Measurements from ENCODE around the gene PPP2R5E. TPM values are rescaled to one million over a fixed set of nuclear protein-coding genes. Genes with fewer than 3 reads are reported as not detected.

PPP2R5E gene
- total and polyA plus RNA-seq, 2 experiments from 2014 or later: 30.9 to 31.4 TPM

- Histone ChIP-seq H3K4me1 (ENCODE audit: insufficient read depth) (peaks cover 9% of the 10 kb centered on the region), H3K9me3 (ENCODE audit: low read depth) (no peaks in the 10 kb centered on the region), H3K9me2 (replicated peaks; ENCODE audit: insufficient read depth) (no peaks in the 10 kb centered on the region), H3K36me3 (replicated peaks; ENCODE audit: insufficient read depth, low read depth) (no peaks in the 10 kb centered on the region), H4K20me1 (ENCODE audit: insufficient read depth, poor library complexity, severe bottlenecking) (peaks cover 10% of the 10 kb centered on the region), H3K27ac (no peak overlapping the region), H3K27me3 (no peaks in the 10 kb centered on the region), H3K4me2 (no peak overlapping the region), H2AFZ (no peak overlapping the region), H3K4me3 (no peak overlapping the region), H3K79me2 (peaks cover 91% of the 10 kb centered on the region)
- 97% methylated on average over 3 of the region's 3 CpGs for WGBS (ENCODE audit: low lambda C conversion rate, missing lambda C conversion rate)
- TF ChIP-seq EZH2phosphoT487 (IDR thresholded peaks at IDR 0.05; ENCODE audit: low read depth, severe bottlenecking, unreplicated experiment) (no peak), EZH2 (IDR thresholded peaks at IDR 0.05; ENCODE audit: borderline replicate concordance) (no peak), CTCF (IDR thresholded peaks at IDR 0.05; ENCODE audit: poor library complexity) (no peak)
- DNase-seq (ENCODE audit: low spot score): no peak
Observed at GRCh38 chr14:63478437-63478852, 64.7 kb downstream of the PPP2R5E start.

- Histone ChIP-seq H3K4me3 (no peak overlapping the region), H4K20me1 (ENCODE audit: insufficient read depth, poor library complexity, severe bottlenecking) (peaks cover 9% of the 10 kb centered on the region), H3K9me3 (ENCODE audit: low read depth) (no peaks in the 10 kb centered on the region), H2AFZ (no peak overlapping the region), H3K4me2 (no peak overlapping the region), H3K27me3 (no peaks in the 10 kb centered on the region), H3K9me2 (replicated peaks; ENCODE audit: insufficient read depth) (no peaks in the 10 kb centered on the region), H3K79me2 (peaks cover 89% of the 10 kb centered on the region), H3K4me1 (ENCODE audit: insufficient read depth) (peaks cover 8% of the 10 kb centered on the region), H3K36me3 (replicated peaks; ENCODE audit: insufficient read depth, low read depth) (no peaks in the 10 kb centered on the region), H3K27ac (no peak overlapping the region)
- no peak for DNase-seq (ENCODE audit: low spot score)
- 93% methylated on average over 2 of the region's 2 CpGs for WGBS (ENCODE audit: low lambda C conversion rate, missing lambda C conversion rate)
- TF ChIP-seq EZH2phosphoT487 (IDR thresholded peaks at IDR 0.05; ENCODE audit: low read depth, severe bottlenecking, unreplicated experiment): no peak
- no peak for TF ChIP-seq EZH2 (IDR thresholded peaks at IDR 0.05; ENCODE audit: borderline replicate concordance)
Observed at GRCh38 chr14:63478010-63478409, 65.2 kb downstream of the PPP2R5E start.

- Histone ChIP-seq H3K4me1 (ENCODE audit: insufficient read depth) (peaks cover 7% of the 10 kb centered on the region), H3K36me3 (replicated peaks; ENCODE audit: insufficient read depth, low read depth) (no peaks in the 10 kb centered on the region), H4K20me1 (ENCODE audit: insufficient read depth, poor library complexity, severe bottlenecking) (peaks cover 5% of the 10 kb centered on the region), H2AFZ (no peak overlapping the region), H3K9me2 (replicated peaks; ENCODE audit: insufficient read depth) (no peaks in the 10 kb centered on the region), H3K79me2 (peaks cover 86% of the 10 kb centered on the region), H3K4me2 (no peak overlapping the region), H3K4me3 (no peak overlapping the region), H3K27ac (no peak overlapping the region), H3K27me3 (no peaks in the 10 kb centered on the region), H3K9me3 (ENCODE audit: low read depth) (no peaks in the 10 kb centered on the region)
- TF ChIP-seq EZH2 (IDR thresholded peaks at IDR 0.05; ENCODE audit: borderline replicate concordance) (no peak), EZH2phosphoT487 (IDR thresholded peaks at IDR 0.05; ENCODE audit: low read depth, severe bottlenecking, unreplicated experiment) (no peak), CTCF (IDR thresholded peaks at IDR 0.05; ENCODE audit: poor library complexity) (no peak)
- DNase-seq (ENCODE audit: low spot score): no peak
- 87% methylated on average over 1 of the region's 1 CpG for WGBS (ENCODE audit: low lambda C conversion rate, missing lambda C conversion rate)
Observed at GRCh38 chr14:63477556-63477955, 65.6 kb downstream of the PPP2R5E start.

DNA sequence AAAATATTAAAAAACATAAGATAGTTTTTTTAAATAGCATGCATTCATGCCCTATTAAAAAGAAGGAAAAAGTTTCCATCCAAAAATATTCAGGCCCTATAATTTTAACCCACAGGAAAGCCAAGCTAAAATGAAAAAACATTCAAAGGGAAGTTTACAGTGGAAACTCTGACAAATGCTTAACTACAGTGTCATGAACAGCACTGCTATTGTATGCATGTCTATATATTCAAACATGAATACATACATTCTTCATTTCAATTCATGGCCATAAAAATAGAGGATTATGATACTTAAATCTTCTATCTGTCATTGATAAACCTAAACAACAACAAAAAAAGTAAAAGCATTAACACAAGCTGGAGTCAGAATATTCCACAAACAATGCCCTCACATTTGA, 67.4 kb downstream of the PPP2R5E start:
- Histone ChIP-seq H4K20me1 (ENCODE audit: insufficient read depth, poor library complexity, severe bottlenecking) (no peaks in the 10 kb centered on the region), H3K27me3 (no peaks in the 10 kb centered on the region), H3K4me1 (ENCODE audit: insufficient read depth) (peaks cover 21% of the 10 kb centered on the region), H3K9me3 (ENCODE audit: low read depth) (no peaks in the 10 kb centered on the region), H3K4me2 (no peak overlapping the region), H3K9me2 (replicated peaks; ENCODE audit: insufficient read depth) (no peaks in the 10 kb centered on the region), H3K36me3 (replicated peaks; ENCODE audit: insufficient read depth, low read depth) (no peaks in the 10 kb centered on the region), H2AFZ (no peak overlapping the region), H3K4me3 (no peak overlapping the region), H3K27ac (peak overlapping the region; percentile 54), H3K79me2 (peaks cover 83% of the 10 kb centered on the region)
- DNase-seq (ENCODE audit: low spot score): no peak
- TF ChIP-seq EZH2 (IDR thresholded peaks at IDR 0.05; ENCODE audit: borderline replicate concordance) (no peak), CTCF (IDR thresholded peaks at IDR 0.05; ENCODE audit: poor library complexity) (no peak), EZH2phosphoT487 (IDR thresholded peaks at IDR 0.05; ENCODE audit: low read depth, severe bottlenecking, unreplicated experiment) (no peak)
